ENCODE results near the gene MUC6. TPM values are rescaled to one million over a fixed set of nuclear protein-coding genes. Genes with fewer than 3 reads are reported as not detected.

MUC6 gene
- total RNA-seq, 3 donors from 2014 or later: not detected

- Histone ChIP-seq H3K4me1 (ENCODE audit: low read depth) (no peaks in the 10 kb centered on the region), H3K36me3 (ENCODE audit: low read depth) (no peaks in the 10 kb centered on the region), H3K4me3 (no peak overlapping the region), H3K9me3 (no peaks in the 10 kb centered on the region)
- DNase-seq (no peak), ATAC-seq (no peak)
- TF ChIP-seq CTCF (IDR thresholded peaks at IDR 0.05): no peak
- intact Hi-C loops (cut with DNase I, micrococcal nuclease): no loop called here
Observed at GRCh38 chr11:1027483-1028290, 8.8 kb downstream of the MUC6 start.

- no peak for DNase-seq
- Histone ChIP-seq H3K4me3 (no peak overlapping the region), H3K9me3 (no peaks in the 10 kb centered on the region), H3K4me1 (ENCODE audit: low read depth) (no peaks in the 10 kb centered on the region), H3K36me3 (ENCODE audit: low read depth) (no peaks in the 10 kb centered on the region)
- no peak for TF ChIP-seq CTCF (IDR thresholded peaks at IDR 0.05)
- no peak for ATAC-seq
- intact Hi-C loops (cut with DNase I, micrococcal nuclease): no loop called here
Observed at GRCh38 chr11:1026641-1027482, 9.7 kb downstream of the MUC6 start.

- no peaks in the 10 kb centered on the region for H3K4me1 ChIP-seq (ENCODE audit: low read depth)
- no peak for TF ChIP-seq CTCF (IDR thresholded peaks at IDR 0.05)
- H3K36me3 ChIP-seq (ENCODE audit: low read depth): no peaks in the 10 kb centered on the region
- peak; percentile 2 for ATAC-seq
- H3K9me3 ChIP-seq: no peaks in the 10 kb centered on the region
- H3K4me3 ChIP-seq: no peak overlapping the region
- no peak for DNase-seq
- intact Hi-C loops (cut with DNase I, micrococcal nuclease): no loop called here
Observed at GRCh38 chr11:1026163-1026450, 10.4 kb downstream of the MUC6 start.

GRCh38 chr11:1025410-1026162 lies 10.9 kb downstream of the MUC6 start:
- no peaks in the 10 kb centered on the region for H3K36me3 ChIP-seq (ENCODE audit: low read depth)
- no peak overlapping the region for H3K4me3 ChIP-seq
- intact Hi-C loops (cut with DNase I, micrococcal nuclease): no loop called here
- DNase-seq (no peak), ATAC-seq (peak; percentile 19)
- TF ChIP-seq CTCF (IDR thresholded peaks at IDR 0.05): no peak
- no peaks in the 10 kb centered on the region for H3K4me1 ChIP-seq (ENCODE audit: low read depth)
- H3K9me3 ChIP-seq: no peaks in the 10 kb centered on the region

GRCh38 chr11:1024597-1025409 lies 11.7 kb downstream of the MUC6 start:
- no peak overlapping the region for H3K4me3 ChIP-seq
- intact Hi-C loops (cut with DNase I, micrococcal nuclease): no loop called here
- TF ChIP-seq CTCF (IDR thresholded peaks at IDR 0.05): no peak
- no peak for ATAC-seq
- DNase-seq: no peak
- H3K36me3 ChIP-seq (ENCODE audit: low read depth): no peaks in the 10 kb centered on the region
- no peaks in the 10 kb centered on the region for H3K9me3 ChIP-seq
- no peaks in the 10 kb centered on the region for H3K4me1 ChIP-seq (ENCODE audit: low read depth)
